ENCODE measurements around the gene CACNB2.

DNA sequence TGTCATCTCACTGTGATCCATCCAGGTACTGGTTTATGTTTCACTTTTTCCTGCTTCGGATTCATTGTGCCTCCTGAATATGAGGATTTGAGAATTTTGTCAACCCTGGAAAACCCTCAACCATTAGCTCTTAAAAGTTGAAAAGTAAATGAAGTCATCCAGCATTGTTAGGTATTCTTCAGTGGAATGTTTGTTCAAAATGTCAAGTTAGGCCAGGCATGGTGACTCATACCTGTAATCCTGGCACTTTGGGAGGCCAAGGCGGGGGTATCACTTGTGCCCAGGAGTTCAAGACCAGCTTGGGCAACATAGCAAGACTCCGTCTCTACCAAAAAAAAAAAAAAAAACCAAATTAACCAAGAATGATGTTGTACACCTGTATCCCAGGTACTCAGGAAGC lies 289.1 kb downstream of the CACNB2 start:
- TF ChIP-seq, protein P1, sequence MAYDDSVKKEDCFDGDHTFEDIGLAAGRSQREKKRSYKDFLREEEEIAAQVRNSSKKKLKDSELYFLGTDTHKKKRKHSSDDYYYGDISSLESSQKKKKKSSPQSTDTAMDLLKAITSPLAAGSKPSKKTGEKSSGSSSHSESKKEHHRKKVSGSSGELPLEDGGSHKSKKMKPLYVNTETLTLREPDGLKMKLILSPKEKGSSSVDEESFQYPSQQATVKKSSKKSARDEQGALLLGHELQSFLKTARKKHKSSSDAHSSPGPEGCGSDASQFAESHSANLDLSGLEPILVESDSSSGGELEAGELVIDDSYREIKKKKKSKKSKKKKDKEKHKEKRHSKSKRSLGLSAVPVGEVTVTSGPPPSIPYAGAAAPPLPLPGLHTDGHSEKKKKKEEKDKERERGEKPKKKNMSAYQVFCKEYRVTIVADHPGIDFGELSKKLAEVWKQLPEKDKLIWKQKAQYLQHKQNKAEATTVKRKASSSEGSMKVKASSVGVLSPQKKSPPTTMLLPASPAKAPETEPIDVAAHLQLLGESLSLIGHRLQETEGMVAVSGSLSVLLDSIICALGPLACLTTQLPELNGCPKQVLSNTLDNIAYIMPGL (CRISPR knock-in tag; IDR thresholded peaks at IDR 0.05; ENCODE audit: borderline replicate concordance) = no peak
- TF ChIP-seq POLR2AphosphoS2 (conservative IDR thresholded peaks at IDR 0.05; ENCODE audit: low read length) (no peak), RAD21 (conservative IDR thresholded peaks at IDR 0.05 in 1 of 2, IDR thresholded peaks at IDR 0.05 in 1 of 2) (no peak), POLR2A (IDR thresholded peaks at IDR 0.05; ENCODE audit: low read length) (no peak)
- TF ChIP-seq, protein P2, sequence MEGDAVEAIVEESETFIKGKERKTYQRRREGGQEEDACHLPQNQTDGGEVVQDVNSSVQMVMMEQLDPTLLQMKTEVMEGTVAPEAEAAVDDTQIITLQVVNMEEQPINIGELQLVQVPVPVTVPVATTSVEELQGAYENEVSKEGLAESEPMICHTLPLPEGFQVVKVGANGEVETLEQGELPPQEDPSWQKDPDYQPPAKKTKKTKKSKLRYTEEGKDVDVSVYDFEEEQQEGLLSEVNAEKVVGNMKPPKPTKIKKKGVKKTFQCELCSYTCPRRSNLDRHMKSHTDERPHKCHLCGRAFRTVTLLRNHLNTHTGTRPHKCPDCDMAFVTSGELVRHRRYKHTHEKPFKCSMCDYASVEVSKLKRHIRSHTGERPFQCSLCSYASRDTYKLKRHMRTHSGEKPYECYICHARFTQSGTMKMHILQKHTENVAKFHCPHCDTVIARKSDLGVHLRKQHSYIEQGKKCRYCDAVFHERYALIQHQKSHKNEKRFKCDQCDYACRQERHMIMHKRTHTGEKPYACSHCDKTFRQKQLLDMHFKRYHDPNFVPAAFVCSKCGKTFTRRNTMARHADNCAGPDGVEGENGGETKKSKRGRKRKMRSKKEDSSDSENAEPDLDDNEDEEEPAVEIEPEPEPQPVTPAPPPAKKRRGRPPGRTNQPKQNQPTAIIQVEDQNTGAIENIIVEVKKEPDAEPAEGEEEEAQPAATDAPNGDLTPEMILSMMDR (IDR thresholded peaks at IDR 0.05) = no peak

All from A549 (cell line).